Adrenal gland (tissue), 12 donors: ENCODE measurements around the gene CMIP. TPM values are rescaled to one million over a fixed set of nuclear protein-coding genes. Genes with fewer than 3 reads are reported as not detected.

Source experiments
- DNase-seq, 7 donors: peaks; one replicate each; pipeline ENCODE4 v3.0.0-alpha.2; 2019 to 2020
- H3K27ac ChIP-seq, 5 donors: fragments of 200-600 bp; sonication (generic) in 4 of 5; 1 replicate in 3 of 5; 2 replicates in 2 of 5; pipeline versions ENCODE4 v1.5.1 to v1.8.0; 2016 to 2020; ENCODE audit warnings: mild to moderate bottlenecking in 1 of 5
- H3K27me3 ChIP-seq: fragments of 200-600 bp; 2 replicates; pipeline ENCODE4 v1.8.0; 2021
- H3K36me3 ChIP-seq, 2 donors: fragments of 200-600 bp; replicated peaks in 1 of 2; 1 replicate in 1 of 2; 2 replicates in 1 of 2; pipeline versions ENCODE4 v1.5.1 to v1.8.0; 2018 to 2022
- H3K4me1 ChIP-seq, 2 donors: fragments of 200-600 bp; replicated peaks in 1 of 2; 1 replicate in 1 of 2; 2 replicates in 1 of 2; pipeline versions ENCODE4 v1.5.1 to v1.8.0; 2018 to 2021
- H3K4me3 ChIP-seq, 4 donors: fragments of 200-600 bp; sonication (generic) in 3 of 4; one replicate each; pipeline ENCODE4 v1.5.1; 2016 to 2018
- H3K9me3 ChIP-seq, 3 donors: fragments of 200-600 bp; sonication (generic) in 1 of 3; replicated peaks in 1 of 3; 1 replicate in 2 of 3; 2 replicates in 1 of 3; pipeline versions ENCODE4 v1.5.1 to v1.8.0; 2016 to 2021
- POLR2A ChIP-seq, 2 donors: fragments of 450-650 bp; IDR thresholded peaks; one replicate each; pipeline ENCODE4 v1.6.1; 2017; ENCODE audit warnings: antibody characterized with exemption in 2 of 2, mild to moderate bottlenecking in 2 of 2, moderate library complexity in 1 of 2
- WGBS, 4 donors: extraction: QIAGEN DNeasy Blood & Tissue Kit in 2 of 4; methylation state at CpG; one replicate each; pipeline versions ENCODE4 v1.1.5 to v1.1.7; 2013 to 2017; 5-methylcytosine and 5-hydroxymethylcytosine counted together
- intact Hi-C, 2 donors: fragments of 100-400 bp; cut with DNase I; formaldehyde crosslinking; loops; one replicate each; pipeline versions ENCODE4 v1.14.1 to v1.15.0; 2022 to 2023
- polyA plus RNA-seq, 3 donors: library from polyadenylated mRNA; stranded (reverse); fragments of 200-250 nt in 2 of 3; fragments of 350-450 nt in 1 of 3; fragmentation: Illumina TruSeq in 1 of 3; extraction: RNeasy Lipid Tissue Mini Kit (QIAGEN cat#74804) in 1 of 3; gene quantifications; one replicate each; pipeline ENCODE4 v1.2.3, GENCODE V29; 2013 to 2014
- total RNA-seq, 9 donors: library from RNA; depleted of rRNA in 4 of 9; stranded (reverse); fragments of >200 nt in 4 of 9; fragments of 120-200 nt in 1 of 9; fragmentation: NEBNext Ultra II Directional in 1 of 9; extraction: Animal tissue kit (Norgen Biotek cat#: 25700) in 1 of 9; gene quantifications; one replicate each; pipeline versions ENCODE4 v1.1.0 to v1.2.4, GENCODE V29; 2013 to 2023
- TF ChIP-seq, protein P1 (sequence below), 6 experiments: fragments of 450-650 bp in 4 of 6; fragments of 200-600 bp in 2 of 6; sonication (generic) in 1 of 6; IDR thresholded peaks; 1 replicate in 5 of 6; 2 replicates in 1 of 6; pipeline versions ENCODE4 v1.5.1 to v1.8.0; 2016 to 2021; ENCODE audit warnings: antibody characterized with exemption in 6 of 6, mild to moderate bottlenecking in 2 of 6, moderate library complexity in 1 of 6
- donor health status: healthy with polysubstance abuse.
- donor health status: Bipolar disorder and iron deficiency.
- donor health status: DM: yes; HTN: yes; CAD: no.
- donor health status: DM: no; HTN: no; CAD: no.
- donor health status: DM: no; HTN: no; CAD: no.
- donor health status: DM: yes; HTN: yes; CAD: no.

The CMIP gene
- total and polyA plus RNA-seq, 12 donors = 8.1 to 87.9 (median 42.5) TPM

DNA sequence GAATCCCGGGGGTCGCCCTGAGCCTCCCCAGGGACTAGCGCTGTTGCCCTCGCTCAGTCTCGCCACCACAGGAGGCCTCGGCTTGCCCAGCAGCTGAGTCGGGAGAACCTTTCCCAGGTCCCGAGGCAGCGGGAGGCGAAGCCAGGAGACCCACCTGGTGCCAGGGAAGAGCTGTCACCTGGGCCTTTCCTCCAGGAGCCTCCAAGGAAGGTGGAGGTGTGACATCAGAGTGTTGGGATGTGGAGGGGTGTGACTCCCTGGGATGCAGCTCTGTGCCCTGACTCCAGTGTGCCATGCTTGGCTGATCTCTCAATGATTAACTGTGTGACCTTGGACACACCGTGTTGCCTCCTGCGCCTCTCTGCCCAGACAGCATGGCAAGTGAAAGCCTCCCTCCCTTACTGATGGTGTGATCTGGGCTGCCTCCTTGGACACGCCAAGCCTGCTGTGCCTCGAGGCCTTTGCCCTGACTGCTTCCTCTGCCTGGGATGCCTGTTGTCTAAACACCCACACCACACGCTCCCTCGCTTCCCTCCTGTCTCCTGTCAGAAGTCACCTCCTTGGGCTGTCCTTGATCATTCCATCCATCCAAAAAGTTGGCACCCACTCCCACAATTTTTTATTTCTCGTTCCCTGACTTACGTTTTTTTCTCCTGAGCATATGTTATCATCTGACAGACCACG, 88.0 kb downstream of the CMIP start:
- Histone ChIP-seq H3K4me3 (no peak overlapping the region), H3K4me1 (peaks cover 0 to 24% of the 10 kb centered on the region in 2 donors), H3K9me3 (no peaks in the 10 kb centered on the region), H3K36me3 (no peaks in the 10 kb centered on the region), H3K27me3 (no peaks in the 10 kb centered on the region), H3K27ac (peak overlapping the region in 1 of 5 donors; percentile 26)
- 62 to 81% (median 70%) methylated on average over 17 to 19 of the region's 19 CpGs for WGBS, 4 donors
- peak in 3 of 7 donors; percentile 57 to 77 (median 76) for DNase-seq
- intact Hi-C loops = loop anchor here in 1 of 2 donors (10.0 kb wide), 1 partner anchor 62 kb away; no protein-coding TSS in a partner anchor
- TF ChIP-seq, protein P1, sequence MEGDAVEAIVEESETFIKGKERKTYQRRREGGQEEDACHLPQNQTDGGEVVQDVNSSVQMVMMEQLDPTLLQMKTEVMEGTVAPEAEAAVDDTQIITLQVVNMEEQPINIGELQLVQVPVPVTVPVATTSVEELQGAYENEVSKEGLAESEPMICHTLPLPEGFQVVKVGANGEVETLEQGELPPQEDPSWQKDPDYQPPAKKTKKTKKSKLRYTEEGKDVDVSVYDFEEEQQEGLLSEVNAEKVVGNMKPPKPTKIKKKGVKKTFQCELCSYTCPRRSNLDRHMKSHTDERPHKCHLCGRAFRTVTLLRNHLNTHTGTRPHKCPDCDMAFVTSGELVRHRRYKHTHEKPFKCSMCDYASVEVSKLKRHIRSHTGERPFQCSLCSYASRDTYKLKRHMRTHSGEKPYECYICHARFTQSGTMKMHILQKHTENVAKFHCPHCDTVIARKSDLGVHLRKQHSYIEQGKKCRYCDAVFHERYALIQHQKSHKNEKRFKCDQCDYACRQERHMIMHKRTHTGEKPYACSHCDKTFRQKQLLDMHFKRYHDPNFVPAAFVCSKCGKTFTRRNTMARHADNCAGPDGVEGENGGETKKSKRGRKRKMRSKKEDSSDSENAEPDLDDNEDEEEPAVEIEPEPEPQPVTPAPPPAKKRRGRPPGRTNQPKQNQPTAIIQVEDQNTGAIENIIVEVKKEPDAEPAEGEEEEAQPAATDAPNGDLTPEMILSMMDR (IDR thresholded peaks at IDR 0.05) = no peak

DNA sequence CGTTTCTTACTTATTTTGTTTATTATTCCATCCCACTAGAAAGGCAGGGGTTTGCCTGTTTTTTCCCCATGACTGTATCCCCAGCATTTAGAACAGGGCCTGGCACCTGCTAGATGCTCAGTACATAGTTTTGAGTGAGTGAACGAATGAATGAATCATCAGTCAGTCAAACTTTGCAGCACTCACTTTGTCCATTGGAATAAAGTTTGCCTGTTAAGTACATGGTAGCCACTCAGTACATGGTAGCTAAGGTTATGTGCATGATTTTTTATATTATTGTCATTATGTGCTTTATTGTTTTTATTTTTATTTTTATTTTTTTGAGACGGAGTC, 88.5 kb downstream of the CMIP start:
- no peaks in the 10 kb centered on the region for H3K36me3 ChIP-seq

DNA sequence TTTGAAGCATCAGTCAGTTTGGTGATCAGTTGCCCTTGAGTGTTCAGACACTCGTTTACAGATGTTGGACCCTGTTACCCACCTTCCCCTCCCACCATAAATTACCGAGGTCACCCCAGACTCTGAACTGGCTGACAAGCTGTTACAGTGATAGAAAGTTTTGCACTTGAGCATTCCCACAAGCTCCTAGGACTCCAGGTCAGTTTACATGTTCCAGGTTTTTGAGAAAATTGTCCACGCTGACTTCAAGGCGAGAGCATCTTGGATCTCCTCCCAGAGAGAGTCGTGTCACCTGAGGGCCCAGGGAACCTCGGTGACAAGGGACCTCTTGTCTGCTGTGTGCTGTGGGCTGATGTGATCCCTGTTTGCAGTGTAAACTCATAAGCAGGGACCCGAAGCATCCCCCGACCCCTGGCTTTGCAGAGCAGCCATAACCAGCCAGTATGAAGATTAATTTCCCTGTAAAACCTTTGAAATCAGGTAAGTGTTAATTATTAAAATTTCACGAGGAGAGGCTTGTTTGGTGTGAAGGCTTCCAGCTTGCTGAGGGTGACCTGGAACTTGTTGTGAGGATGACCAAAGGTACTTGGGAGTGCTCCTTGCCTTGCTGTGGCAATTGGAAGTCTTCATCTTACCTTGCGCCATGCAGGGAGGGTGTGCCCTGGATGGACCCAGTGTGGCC, 91.2 kb downstream of the CMIP start:
- Histone ChIP-seq H3K27me3 (no peaks in the 10 kb centered on the region), H3K36me3 (no peaks in the 10 kb centered on the region), H3K4me3 (no peak overlapping the region), H3K9me3 (no peaks in the 10 kb centered on the region), H3K27ac (no peak overlapping the region), H3K4me1 (peaks cover 0 to 32% of the 10 kb centered on the region in 2 donors)
- no peak for DNase-seq
- intact Hi-C loops = loop anchor here in 1 of 2 donors (10.0 kb wide), 1 partner anchor 59 kb away; no protein-coding TSS in a partner anchor
- 63 to 76% (median 68%) methylated on average over 5 to 10 of the region's 10 CpGs for WGBS, 4 donors
- TF ChIP-seq POLR2A (IDR thresholded peaks at IDR 0.05) = no peak
- TF ChIP-seq, protein P1 (IDR thresholded peaks at IDR 0.05) = no peak

More for the DNA sequence above, 88.5 kb downstream of the CMIP start:
- WGBS, 4 donors = 56 to 79% (median 64%) methylated on average over 3 of the region's 3 CpGs
- Histone ChIP-seq H3K4me3 (no peak overlapping the region), H3K27me3 (no peaks in the 10 kb centered on the region), H3K27ac (peak overlapping the region in 1 of 5 donors; percentile 26), H3K9me3 (no peaks in the 10 kb centered on the region), H3K4me1 (peaks cover 0 to 24% of the 10 kb centered on the region in 2 donors)
- intact Hi-C loops = loop anchor here in 1 of 2 donors (10.0 kb wide), 1 partner anchor 62 kb away; no protein-coding TSS in a partner anchor
- TF ChIP-seq, protein P1 (IDR thresholded peaks at IDR 0.05) = no peak
- DNase-seq = no peak

DNA sequence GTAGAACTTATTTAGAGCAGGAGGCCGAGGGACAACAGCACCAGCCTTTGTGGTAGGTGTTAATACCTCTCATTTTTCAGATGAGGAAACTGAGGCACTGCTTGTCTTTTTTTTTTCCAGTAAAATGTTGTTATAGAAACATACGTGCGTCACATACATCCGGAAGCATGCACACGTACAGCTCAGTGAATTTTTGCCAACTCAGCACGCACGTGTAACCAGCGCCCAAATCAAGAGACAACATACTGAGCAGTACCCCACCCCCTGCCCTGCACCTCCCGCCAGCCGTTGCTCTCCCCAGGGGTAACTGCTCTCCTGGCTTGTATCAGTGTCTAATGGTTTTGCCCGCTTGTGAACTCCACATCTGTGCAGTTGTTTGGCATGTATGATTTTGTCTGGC, 92.0 kb downstream of the CMIP start:
- peaks cover 0 to 26% of the 10 kb centered on the region in 2 donors for H3K4me1 ChIP-seq
- H3K27ac ChIP-seq = no peak overlapping the region
- H3K36me3 ChIP-seq = no peaks in the 10 kb centered on the region
- H3K4me3 ChIP-seq = no peak overlapping the region
- no peaks in the 10 kb centered on the region for H3K27me3 ChIP-seq
- intact Hi-C loops = loop anchor here in 1 of 2 donors (10.0 kb wide), 1 partner anchor 58 kb away; no protein-coding TSS in a partner anchor
- WGBS, 4 donors = 90 to 95% (median 93%) methylated on average over 11 of the region's 11 CpGs
- no peak for DNase-seq
- TF ChIP-seq POLR2A (IDR thresholded peaks at IDR 0.05) = no peak
- TF ChIP-seq, protein P1 (IDR thresholded peaks at IDR 0.05) = no peak
- H3K9me3 ChIP-seq = no peaks in the 10 kb centered on the region
